Activated CD4-positive, alpha-beta T cell treated with anti-CD3 and anti-CD28 coated beads for 24 hours (primary cell): ENCODE data around the gene GRB7.
"Not testable (repeated sequence)": the region's sequence is repeated elsewhere in the genome, so short reads cannot be mapped to it uniquely, and the experiment has no call there.

Experiments used
- DNase-seq, 2 donors: peaks; one replicate each; pipeline ENCODE4 v3.0.0-alpha.2; 2020; ENCODE audit warnings: low read depth in 2 of 2

Gene GRB7

DNA sequence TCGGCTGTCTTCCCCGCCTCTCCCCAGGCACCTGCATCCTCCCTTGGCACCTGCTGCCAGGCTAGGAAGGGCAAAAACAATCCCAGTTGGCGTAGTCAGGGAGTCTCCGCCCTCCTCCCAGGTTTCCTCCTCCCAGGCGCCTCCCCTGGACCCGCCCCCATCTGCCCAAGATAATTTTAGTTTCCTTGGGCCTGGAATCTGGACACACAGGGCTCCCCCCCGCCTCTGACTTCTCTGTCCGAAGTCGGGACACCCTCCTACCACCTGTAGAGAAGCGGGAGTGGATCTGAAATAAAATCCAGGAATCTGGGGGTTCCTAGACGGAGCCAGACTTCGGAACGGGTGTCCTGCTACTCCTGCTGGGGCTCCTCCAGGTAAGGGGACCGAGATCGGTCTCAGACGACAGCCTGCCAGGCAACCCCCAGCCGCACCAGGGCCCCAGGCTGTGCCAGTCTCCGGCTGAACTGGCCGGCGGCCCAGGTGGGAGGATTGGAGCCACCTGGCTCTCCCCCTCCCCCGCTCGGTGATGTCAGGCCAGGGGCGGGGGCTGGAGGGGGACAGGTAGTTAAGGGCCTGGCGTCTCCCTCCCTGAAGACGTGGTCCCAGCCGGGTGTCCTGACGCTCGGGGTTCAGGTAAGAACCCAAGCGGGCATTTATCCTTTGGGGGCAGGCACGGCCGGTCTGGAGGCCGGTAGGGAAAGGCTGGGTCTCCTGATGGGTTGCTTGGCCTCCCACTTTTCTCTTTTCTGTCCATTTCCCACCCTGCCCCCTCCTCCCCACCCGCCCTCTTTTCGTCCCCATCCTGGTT lies at the start of gene GRB7:
Gene GRB7 (plus strand): TSS at position 179 of the 808 bp plus-strand sequence. CDS start 4,364 bp downstream, outside the sequence.
- no peak for DNase-seq

DNA sequence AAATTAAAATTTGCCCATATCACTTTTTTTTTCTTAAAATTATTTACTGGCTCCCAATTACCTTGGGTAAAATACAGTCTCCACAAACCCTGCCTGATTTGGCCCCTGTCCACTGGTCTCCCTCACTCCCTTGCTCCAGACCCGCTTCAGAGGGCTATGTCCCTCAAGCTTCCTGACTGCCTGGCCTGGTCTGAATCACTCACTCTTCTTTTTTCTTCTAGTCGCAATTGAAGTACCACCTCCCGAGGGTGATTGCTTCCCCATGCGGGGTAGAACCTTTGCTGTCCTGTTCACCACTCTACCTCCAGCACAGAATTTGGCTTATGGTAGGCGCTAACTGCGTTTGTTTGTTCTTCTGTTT lies 49.3 kb upstream of the GRB7 start:
- no peak for DNase-seq

GRCh38 chr17:39688945-39689344 lies 48.8 kb upstream of the GRB7 start:
- DNase-seq = no peak

- no peak for DNase-seq
These were observed 43.1 kb upstream of the GRB7 start for GRCh38 chr17:39694593-39694992.

DNA sequence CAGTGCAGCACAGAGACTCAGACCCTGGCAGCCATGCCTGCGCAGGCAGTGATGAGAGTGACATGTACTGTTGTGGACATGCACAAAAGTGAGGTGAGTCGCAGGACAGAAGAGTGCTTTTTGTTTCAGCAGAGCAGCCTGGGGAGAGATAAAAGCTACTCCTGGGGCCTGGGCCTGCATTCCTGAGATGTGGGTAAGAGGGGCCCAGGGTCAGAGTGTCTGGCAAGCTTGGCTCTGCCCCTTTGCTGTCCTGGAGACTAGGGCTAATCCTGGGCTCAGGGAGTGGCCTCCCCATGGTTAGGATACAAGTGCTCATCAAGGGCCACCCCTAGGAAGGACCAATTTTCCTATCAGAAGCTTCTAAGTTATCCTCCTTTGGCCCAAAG lies 42.7 kb upstream of the GRB7 start:
- no peak for DNase-seq

DNA sequence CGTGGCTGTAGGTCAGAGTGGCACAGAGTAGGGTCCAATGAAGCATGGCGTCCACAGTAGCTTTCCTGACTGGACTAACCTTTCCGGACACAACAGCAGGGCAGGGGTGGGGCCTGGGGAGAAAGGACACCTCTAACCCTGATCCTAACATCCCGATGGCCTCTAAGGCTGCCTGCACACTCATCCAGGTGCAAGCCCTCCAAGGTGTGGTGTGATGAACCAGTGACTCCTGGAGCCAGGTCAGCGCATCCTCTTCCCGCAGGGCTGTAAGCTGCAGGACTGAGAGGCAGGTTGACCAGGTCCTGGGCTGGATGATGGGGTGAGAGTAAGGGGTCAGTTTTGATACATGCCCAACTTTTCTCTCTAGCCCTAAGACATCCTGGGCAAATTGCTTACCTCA lies 41.0 kb upstream of the GRB7 start:
- no peak for DNase-seq

GRCh38 chr17:39697961-39698360 lies 39.8 kb upstream of the GRB7 start:
- DNase-seq = no peak

DNA sequence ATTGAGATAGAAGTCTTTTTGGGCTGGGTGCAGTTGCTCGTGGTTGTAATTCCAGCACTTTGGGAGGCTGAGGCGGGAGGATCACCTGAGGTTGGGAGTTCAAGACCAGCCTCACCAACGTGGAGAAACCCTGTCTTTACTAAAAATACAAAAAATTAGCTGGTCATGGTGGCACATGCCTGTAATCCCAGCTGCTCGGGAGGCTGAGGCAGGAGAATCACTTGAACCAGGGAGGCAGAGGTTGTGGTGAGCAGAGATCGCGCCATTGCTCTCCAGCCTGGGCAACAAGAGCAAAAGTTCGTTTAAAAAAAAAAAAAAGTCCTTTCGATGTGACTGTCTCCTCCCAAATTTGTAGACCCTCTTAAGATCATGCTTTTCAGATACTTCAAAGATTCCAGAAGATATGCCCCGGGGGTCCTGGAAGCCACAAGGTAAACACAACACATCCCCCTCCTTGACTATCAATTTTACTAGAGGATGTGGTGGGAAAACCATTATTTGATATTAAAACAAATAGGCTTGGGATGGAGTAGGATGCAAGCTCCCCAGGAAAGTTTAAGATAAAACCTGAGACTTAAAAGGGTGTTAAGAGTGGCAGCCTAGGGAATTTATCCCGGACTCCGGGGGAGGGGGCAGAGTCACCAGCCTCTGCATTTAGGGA lies 38.5 kb upstream of the GRB7 start:
- DNase-seq = not testable (repeated sequence)

DNA sequence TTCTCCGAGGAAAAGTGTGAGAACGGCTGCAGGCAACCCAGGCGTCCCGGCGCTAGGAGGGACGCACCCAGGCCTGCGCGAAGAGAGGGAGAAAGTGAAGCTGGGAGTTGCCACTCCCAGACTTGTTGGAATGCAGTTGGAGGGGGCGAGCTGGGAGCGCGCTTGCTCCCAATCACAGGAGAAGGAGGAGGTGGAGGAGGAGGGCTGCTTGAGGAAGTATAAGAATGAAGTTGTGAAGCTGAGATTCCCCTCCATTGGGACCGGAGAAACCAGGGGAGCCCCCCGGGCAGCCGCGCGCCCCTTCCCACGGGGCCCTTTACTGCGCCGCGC lies 38.0 kb upstream of the GRB7 start, which contains the start of gene ERBB2:
Gene ERBB2 (plus strand): TSS at position 247 of the 330 bp plus-strand sequence. CDS start 175 bp downstream, outside the sequence.
- DNase-seq = no peak

DNA sequence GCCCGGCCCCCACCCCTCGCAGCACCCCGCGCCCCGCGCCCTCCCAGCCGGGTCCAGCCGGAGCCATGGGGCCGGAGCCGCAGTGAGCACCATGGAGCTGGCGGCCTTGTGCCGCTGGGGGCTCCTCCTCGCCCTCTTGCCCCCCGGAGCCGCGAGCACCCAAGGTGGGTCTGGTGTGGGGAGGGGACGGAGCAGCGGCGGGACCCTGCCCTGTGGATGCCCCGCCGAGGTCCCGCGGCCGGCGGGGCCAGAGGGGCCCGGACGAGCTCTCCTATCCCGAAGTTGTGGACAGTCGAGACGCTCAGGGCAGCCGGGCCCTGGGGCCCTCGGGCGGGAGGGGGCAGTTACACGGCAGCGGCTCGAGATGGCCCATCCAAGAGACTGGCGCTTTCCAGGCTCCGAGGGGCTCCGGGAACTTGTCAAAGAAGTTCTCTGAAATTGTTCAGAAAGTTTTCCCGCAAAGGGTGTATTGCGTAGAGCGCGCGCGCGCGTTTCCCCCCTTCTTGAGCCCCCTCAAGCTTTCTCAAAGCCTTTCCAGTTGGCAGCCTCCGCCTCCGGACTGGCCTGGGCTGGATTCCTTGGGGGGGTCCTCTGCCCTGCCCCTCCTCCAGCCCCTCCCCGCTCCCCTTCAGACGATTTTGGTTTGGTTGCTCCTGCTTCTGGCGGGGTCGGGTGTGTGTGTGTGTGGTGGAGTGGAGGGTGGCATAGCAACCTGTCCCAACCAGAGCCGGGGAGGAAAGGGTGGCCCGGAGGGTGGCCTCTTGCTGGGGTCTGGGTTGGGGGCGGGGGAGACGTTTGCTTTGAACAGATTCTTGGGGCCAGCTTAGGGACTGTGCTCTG lies 37.4 kb upstream of the GRB7 start:
- no peak for DNase-seq

- no peak for DNase-seq
These were observed 36.5 kb upstream of the GRB7 start for GRCh38 chr17:39701012-39701783.

DNA sequence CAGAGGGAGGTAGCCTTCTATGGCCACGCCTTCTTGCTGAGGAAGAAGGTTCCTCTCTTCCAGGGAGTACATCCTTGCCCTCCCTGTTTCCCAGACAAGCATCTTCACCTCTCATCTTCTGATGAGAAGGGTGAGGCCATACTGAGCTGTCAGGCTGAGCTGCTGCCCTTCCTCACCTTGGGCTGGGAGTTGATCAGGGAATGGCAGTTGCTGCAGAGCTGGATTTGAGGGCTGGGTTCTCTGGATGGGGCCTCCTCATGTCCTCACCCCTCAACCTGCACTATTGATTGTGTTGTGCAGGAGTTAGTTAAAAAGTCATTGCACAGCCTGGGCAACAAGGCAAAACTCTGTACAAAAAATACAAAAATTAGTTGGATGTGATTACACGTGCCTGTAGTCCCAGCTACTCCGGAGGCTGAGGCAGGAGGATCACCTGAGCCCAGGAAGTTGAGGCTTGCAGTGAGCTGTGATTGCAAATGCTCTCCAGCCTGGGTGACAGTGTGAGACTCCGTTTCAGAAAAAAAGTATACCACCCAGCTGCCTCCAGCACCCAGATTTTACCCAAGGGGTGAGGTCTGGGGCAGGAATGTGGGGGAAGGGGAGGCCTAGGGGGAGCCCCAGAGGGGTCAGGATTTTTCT lies 35.8 kb upstream of the GRB7 start:
- no peak for DNase-seq

DNA sequence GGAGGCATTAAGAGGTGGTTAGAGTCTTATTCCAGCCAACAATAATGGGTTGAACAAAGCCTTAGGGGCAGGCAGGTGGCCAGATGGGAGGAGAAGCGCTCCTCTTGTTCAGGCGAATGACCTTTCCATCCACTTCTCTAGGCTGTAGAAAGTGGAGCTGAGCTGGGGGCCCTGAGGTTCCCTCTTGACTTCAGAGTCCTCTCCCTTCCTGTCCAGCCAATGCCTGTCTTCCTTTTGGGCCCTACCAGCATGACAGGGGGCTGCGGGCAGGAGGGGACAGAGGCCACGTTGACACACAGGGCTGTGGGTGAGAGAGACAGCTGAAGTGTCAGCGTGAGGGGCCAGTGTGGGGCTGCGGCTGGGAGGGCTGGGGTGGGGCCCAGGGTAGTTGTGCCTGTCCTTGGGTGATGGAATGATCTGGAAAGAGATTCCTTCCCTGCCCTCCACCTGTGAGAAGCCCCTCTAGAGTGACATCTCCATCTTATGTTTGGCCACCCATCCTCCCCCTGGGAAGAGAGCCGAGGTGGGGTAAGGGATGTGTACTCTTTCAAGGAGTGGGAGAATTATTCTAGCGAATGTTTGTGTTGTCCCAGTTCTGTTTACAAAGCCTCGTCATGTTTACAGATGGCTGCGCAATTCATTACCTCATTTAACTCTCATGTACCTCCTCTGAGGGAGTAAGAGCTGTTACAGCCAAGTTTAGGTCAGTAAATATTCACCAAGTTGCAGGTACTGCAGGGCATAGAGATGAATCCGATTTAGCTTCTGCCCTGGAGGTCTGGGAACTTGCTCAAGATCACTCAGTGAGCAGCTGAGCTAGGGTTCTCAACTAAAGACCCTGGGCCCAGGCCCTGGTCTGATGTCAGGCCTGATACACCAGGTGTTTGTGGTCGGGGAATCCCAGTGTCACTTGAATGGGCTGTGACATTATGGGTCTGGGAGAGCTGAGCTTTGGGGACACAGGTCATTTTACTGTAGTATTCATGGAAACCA lies 34.5 kb upstream of the GRB7 start:
- no peak for DNase-seq

DNA sequence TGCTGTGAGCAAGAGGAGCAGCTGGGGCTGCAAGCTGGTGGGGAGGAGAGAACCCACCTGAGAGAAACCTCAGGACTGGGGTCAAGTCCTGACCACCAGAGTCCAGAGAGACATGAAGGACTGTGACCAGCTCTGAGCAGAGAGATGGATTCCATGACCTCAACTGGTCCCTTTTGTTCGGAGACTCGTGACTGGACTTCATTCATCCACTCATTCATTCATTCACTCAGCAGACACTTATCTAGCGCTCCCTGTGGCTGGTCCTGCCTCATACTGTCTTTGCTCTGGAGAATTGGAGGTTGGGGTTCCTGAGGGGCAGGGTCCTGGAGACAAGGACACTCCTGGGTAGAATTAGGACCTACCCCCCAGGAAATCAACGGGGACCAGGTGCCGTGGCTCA lies 33.8 kb upstream of the GRB7 start:
- no peak for DNase-seq

GRCh38 chr17:39704821-39705551 lies 32.8 kb upstream of the GRB7 start:
- no peak for DNase-seq

DNA sequence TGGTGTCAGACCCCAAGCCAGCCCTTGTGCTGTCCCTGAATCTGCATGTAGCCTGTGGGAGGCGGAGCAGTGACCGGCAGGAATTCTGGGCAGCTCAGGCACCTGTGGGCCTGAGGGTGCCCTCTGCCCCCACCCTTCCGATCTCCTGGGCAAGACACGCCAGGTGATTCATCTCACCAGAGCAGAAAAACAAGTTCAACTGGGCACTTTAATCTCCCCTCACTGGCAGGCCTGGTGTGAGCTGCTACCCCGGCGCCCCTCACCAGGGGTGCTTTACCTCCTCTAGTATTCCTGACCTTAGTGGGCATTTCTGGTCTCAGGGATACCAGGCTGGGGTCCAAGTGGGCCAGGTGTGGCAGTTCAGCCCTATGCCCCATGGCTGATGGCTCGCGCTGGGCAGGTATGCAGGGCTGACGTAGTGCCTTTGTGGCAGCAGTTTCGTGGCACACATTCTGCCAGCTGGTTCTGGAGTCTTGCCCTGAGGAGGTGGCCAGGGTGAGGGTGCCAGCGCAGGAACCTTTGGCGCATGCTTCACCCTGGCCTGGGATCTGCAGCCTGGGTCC lies 31.9 kb upstream of the GRB7 start:
- no peak for DNase-seq

GRCh38 chr17:39706383-39706782 lies 31.4 kb upstream of the GRB7 start:
- no peak for DNase-seq

DNA sequence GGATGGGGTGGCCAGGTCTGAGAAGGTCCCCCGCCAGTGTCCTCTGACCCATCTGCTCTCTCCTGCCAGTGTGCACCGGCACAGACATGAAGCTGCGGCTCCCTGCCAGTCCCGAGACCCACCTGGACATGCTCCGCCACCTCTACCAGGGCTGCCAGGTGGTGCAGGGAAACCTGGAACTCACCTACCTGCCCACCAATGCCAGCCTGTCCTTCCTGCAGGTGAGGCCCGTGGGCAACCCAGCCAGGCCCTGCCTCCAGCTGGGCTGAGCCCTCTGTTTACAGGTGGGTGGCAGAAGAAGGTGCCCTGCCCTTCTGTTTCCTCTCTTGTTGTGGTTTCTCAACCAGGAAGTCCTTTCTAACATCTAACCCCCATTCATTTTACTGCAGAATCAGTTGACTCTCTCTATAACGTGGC lies 30.8 kb upstream of the GRB7 start:
- DNase-seq = no peak
